Right renal pelvis (tissue), 4 donors: ENCODE data around the gene KCTD21. TPM values are rescaled to one million over a fixed set of nuclear protein-coding genes. Genes with fewer than 3 reads are reported as not detected.
"Not testable (repeated sequence)": the region's sequence is repeated elsewhere in the genome, so short reads cannot be mapped to it uniquely, and the experiment has no call there.

Source experiments
- DNase-seq, 4 donors: peaks; one replicate each; pipeline ENCODE4 v3.0.0-alpha.2; 2013; ENCODE audit warnings: low read depth in 4 of 4, low spot score in 3 of 4, missing footprints in 1 of 4
- polyA plus RNA-seq, 4 donors: library from polyadenylated mRNA; unstranded; fragments of 120-200 nt; gene quantifications; one replicate each; pipeline ENCODE4 v1.2.1, GENCODE V29; 2013; ENCODE audit not compliant: insufficient read length in 4 of 4

Gene KCTD21
- polyA plus RNA-seq, 4 donors = 7.7 to 10.3 (median 9.5) TPM

DNA sequence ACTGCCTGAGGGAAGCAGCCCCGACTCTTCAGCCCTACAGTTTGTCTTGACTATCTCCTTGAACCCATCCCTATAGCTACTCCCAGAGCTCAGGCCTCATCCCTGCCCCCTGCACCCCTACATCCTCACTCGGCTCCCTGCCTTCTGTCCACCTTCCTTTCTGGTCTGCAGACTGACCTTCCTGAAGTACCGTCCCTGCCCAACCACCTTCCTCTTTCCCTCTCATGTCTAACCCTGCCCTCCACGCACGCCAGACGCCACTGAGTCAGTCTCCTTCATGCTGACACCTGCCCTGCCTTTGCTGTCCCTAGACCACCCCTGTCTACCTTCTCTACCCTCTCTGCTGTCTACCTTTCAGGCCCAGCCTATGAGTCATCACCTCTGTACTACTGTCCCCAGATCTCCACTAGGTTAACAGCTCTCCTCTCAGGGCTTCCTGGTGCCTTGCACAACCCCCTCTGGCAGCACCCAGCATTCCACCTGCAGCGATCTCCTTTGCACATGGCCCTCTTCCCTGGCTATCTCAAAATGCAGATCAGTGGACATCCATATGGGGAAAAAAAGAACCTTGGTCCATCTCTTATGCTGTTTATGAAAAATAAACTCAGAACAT, 8.9 kb downstream of the KCTD21 start:
- DNase-seq = no peak

DNA sequence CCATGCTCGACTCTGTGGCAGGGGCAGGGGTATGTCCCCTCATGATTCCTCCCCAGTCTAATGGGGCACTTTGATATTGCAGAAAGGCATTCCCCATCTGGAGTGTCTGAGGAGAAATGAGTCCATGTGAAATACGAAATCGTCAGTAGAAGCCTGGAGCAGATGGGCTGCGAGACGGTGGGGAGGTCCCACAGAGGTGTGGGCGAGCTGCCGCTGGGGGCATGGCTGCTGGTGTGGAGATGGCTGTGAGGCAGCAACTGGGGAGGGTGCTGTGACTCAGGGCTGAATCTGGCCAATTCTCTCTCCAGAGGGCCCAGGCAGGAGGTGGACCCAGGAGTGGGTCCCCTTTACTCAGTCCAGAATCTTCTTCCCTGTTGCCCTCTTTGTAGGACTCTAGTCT, 11.2 kb downstream of the KCTD21 start:
- DNase-seq = no peak

DNA sequence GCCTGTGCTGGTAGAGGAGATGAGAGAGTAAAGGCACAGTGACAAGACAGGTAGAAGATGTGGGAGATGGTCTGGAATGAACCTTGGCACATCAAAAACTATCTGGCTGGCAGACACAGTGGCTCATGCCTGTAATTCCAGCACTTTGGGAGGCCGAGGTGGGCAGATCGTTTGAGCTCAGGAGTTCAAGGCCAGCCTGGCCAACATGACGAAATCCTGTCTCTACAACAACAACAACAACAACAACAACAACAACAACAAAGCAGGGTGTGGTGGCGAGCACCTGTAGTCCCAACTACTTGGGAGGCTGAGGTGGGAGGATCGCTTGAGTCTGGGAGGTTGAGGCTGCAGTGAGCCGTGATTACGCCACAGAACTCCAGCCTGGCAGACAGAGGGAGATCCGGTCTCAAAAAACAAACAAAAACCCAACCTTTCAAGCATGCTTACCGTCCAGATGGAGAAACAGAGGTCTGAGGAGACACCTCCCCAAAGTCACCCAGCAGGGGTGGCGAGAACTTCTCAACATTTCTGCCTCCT, 11.8 kb downstream of the KCTD21 start:
- DNase-seq = no peak

DNA sequence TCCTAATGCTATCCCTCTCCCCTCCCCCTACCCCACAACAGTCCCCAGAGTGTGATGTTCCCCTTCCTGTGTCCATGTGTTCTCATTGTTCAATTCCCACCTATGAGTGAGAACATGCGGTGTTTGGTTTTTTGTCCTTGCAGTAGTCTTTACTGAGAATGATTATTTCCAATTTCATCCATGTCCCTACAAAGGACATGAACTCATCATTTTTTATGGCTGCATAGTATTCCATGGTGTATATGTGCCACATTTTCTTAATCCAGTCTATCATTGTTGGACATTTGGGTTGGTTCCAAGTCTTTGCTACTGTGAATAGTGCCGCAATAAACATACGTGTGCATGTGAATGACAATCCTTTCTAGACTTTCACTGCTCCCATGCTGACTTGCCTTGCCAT, 12.6 kb downstream of the KCTD21 start:
- not testable (repeated sequence) for DNase-seq

DNA sequence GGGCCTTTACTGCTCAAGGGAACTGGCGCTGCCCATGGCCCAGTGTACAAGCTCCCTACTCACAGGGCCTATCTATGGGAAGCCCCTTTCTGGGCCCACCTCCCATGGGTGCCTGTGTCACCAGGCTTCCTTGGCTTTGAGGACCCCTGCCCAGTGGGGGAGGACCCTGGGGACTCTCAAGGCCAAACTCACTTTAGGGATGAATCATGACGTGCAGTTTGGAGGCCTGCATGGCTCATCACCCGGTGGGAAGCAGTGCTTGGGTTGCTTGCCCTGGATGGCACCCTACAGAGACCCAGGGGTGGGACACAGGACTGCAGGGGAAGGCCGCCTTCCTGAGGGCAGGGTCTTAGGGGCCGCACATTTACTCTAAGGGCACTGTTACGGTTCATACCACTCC, 16.5 kb downstream of the KCTD21 start:
- no peak for DNase-seq

DNA sequence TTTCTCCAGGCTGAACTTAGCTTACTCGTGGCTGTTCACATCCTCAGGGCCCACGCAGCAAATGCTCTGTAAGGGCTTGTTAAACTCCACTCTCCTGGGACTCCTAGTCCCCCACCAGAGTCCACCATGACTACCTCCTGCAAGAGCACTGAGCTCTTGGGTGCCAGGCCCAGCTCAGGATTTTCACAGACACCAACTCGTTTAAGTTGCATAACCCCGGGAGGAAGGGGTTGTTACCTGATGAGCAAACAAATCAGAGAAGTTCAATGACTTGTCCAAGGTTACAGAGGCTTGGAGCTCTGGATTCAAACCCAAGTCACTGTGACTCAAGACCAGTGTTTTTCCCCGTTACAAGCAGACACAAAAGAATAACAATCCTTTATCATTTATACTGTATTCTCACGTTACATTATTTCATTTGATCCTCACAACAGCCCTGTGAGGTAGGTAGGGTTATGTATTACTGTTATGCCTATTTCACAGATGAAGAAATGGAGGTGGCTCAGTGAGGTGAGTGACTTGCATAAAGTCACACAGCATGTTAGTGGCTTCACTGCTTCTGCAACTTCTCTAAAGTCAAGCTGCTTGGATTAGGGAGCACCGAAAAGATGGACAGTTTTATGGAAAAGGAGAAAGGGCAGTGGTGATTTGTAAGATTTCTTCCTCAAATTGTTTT, 17.4 kb downstream of the KCTD21 start:
- no peak for DNase-seq

DNA sequence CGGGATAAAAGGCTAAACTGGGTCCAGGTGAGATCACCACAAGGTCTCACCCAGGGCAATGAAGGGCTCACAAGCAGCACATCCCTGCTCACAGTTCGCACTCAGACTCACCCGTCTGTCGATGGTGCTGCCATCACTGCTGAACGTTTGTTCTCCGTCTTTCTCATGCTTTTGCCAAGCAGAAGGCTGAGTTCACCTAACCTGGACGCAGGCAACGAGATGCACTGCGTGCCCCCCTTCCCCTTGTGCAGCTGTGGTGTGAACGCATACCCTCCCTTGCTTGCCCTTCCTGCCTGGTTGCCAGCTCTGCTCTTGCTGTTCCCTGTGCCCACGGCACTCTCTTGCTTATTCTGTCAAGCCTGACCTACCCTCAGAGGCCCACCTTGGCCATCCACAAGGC, 18.0 kb downstream of the KCTD21 start:
- DNase-seq = no peak

DNA sequence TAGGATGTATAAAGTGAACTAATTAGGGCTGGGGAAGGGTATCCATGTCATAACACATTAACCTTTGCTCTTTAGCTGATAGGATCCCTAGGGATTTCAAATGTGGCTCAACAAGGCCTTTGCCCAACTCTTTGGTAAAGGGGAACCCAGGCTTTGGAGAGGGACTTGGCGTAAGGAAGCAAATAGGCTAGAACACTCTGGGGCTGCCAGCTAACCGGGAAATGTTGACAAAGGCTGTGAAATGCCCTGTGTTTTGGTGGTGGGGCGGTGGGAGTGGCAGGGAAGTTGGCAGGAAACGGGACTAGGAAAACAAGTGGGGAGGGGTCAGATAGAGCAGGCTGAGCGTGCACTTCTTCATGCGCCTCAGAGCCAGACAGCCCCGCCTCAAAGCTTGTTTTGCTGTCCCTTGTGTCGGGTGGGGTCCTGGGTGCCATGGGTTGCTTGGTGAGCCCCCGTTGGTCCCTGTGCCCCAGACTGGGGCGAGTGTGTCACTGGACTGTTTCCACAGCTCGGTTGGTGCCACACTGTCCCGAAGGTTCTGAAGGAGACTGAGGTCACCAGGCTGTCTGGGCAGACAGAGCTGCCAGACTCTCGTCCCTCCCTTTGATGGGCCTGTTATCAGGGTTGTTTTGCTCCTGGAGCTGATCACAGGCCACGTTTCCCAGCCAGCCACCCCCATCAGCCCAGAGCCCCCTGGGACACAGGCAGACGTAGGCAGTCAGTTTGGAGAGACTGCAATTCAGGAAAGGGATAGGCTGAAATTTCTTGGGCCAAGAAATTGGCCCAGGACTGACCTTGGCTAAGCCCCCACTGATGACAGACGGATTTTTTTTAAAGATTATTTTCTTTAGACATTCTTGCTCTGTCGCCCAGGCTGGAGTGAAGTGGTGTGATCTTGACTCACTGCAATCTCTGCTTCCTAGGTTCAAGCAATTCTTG, 19.6 kb downstream of the KCTD21 start:
- DNase-seq = no peak

DNA sequence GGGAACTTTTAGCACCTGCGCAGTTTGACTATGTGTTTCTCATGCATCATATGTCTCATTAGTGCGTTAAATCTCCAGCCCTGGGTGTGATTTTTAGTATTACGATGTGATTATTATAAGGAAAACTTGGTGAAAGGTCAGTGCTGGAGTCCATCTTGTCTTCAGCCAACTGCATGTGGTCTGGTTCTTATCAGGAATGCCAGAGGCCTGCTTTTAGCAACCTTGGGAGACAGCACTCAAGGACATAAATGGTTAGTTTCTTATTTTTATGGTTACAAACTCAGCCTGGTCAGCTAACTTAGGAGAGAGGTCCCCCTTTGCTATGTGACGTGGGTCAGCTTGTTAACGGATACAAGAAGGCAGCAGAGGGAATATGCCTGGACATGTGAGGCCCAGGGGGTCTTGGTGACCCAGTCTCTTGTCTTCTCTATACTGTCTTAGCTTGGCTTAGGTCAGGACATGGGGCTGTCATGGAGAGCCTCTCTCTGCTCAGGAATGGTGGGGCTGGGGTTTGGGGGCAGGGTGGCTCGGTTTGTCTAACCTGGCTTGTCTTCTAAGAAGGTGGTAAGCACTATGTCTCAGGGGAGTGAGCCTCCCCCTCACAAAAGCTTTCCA, 21.5 kb downstream of the KCTD21 start:
- no peak for DNase-seq

DNA sequence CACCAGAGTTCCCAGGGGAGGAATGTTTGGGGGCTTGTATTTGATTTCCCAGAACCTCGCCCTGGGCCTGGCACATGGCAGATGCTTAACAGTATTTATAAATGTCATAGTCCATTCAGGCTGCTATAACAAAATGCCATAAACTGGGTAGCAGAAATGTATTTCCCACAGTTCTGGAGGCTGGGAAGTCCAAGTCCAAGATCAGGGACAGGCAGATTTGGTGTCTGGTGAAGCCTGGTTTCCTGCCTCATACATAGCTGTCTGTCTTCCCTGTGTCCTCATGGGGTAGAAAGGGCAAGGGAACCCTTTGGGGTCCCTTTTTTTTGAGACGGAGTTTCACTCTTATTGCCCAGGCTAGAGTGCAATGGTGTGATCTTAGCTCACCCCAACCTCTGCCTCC, 24.0 kb downstream of the KCTD21 start:
- no peak for DNase-seq

DNA sequence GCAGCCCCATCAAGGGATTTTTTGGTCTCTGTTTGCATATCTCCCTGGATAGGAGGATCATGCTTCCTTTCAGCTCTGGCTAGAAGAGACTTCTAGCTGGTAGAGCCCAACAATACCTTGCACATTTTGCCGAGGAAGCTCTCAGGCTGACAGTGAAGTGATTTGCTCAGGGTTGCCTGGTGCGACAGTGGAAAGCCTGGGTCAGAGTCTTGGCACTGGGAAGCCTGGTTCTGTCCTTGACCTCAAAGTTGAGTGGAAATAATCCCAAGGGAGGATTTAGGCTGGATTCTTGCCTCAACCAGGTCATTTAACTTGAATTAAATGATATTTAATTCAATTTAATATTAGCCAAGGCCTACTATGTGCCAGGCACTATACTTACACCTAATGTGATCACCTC, 24.6 kb downstream of the KCTD21 start:
- DNase-seq = no peak

DNA sequence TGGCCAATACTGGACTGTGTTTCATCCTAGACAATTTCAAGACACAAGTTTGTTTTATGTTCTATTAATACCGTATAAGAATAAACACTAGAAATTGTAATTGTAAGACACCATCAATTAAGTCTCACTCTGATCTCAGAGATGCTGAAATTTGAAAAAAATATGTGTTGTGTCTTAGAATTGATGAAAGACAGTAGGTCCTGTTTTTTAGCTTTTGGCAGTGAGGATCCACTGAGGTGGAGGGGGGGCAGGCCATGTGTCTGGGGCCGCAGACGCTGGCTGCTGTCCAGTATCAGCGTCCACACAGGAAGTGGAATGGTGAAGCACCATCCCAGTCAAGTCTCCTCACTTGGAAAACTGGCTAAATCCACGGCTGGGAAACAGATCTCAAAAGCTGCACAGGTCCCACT, 26.5 kb downstream of the KCTD21 start:
- DNase-seq = no peak

DNA sequence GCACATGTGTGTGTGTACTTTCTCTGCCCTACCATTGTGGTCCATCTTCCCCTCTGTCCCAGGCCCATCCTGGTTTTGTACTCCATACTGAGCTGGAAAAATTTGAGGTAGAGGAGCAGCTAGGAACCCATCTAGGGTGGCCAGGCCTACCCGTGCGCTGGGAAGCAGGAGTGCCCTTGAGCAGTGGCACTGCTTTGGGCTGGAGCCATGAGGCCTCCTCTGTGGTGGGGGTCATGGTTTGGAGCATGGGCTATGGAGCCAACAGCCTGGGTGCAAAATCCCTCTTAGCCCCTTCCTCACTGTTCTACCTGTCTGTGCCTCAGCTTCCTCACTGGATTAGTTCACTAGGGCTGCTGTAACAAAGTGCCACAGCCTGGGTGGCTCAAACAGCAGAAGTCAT, 27.1 kb downstream of the KCTD21 start:
- DNase-seq = no peak

DNA sequence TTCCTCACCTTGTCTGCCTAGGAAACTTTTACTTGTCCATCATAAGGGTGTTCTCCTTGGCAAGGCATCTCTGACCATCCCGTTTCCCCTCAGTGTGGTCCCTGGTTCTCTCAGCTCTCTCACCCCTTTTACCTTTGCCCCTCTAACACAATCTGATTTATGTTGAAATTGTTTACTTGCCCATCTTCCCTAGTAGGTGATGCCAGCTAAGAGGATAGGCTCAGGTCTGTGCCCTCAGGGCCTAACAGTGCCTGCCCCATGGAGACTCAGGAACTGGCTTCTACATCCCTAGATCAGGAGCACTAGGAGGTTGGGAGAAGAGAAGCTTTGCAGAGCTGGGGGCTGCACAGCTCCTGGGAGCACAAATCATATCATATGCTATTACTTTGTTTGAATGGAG, 27.9 kb downstream of the KCTD21 start:
- DNase-seq = no peak

DNA sequence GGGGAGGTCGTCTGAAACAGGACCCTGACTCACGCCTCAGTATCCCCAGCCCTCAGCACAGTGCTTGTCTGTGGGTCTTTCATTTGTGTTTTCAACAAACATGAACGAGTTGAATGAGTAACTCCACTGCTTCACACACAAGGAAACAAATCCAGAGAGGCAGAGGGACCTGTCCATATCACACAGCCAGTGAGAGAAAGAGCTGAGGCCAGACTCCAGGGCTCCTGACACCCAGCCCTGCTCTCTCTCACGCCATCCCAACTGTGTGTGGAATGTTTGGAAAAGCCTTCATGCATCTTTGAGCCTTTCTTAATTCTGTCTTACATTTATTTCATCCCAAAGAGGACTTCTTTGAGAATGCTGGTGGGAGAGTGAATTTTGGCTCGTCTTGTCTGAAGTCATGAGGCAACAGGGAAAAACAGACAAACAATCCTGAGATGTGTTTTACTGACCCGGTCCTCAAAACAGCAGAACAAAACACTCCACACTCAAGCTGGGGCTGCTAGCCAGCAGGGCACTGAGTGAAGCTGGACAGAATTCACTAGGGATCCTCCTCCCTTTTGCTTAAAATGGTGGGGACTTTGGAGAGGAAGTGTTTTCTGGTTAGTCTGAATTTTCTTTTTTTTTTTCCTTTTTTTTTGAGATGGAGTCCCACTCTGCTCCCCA, 29.3 kb downstream of the KCTD21 start:
- DNase-seq = no peak

DNA sequence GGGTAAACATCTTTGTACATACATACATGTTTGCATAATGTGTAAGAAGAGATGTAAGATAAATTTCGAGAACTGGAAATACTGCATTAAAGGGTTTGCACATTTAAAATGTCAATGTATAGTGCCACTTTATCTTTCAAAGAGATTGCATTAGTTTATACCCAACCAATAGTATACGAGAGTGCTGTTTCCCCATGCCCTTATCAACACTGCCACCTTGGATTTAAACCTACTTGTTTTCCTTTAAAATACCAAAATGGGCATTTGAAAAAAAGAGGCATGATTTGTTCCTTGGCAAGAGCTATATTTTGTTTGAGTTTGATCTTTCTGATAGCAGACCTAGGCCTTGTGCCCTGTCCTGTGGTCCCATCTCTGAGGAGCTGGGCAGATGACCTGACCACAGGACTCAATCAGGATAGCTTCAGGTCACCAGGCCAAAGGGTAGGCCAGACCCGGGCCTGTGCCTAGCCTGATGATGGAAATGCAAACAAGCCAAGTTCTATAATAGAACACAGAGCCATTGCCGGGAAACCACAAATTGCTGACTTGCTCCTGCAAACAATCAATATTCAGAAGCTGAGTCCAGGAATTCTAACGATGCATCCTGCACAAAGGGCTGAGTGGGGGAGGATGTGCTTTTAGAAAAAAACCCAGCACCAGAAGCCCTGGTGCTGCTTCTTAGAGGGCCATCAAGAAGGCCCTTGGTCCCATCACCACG, 32.1 kb downstream of the KCTD21 start:
- no peak for DNase-seq

DNA sequence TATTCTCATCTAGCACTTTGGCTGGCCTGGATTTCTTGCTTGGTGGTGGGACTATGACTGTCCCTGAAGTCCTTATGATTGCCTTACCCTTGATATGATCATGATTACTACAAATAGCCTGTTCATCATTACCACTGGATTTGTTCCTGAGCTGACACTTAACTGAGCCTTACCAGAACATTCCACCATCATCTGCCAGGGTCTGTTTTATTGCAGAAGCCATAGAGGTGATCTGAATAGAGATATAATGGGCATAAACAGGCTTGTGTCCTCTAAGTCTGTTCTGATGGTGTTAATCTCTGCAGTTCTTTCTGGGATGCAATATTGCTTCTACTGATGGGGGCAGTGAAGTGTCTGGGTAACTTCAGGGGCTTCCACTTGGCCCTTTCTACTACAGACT, 36.6 kb downstream of the KCTD21 start:
- DNase-seq = no peak

DNA sequence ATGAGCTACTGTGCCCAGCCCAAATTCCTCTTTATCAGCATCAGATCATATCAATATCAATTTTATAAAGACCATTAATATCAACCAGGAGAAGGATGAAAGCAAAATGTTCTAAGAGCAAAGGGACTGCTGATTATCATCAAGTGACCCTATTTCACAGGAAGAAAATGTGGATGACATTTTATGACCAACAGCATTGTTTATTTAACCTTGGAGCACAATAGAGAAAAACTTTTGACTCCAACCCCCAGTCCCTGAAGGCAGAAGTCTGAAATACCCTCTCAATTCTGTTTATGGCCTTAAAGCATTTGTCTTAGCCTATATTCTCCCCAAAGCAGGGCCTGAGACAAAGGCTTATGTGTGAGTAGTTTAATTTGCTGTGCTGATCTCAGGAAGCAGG, 37.7 kb downstream of the KCTD21 start:
- no peak for DNase-seq

DNA sequence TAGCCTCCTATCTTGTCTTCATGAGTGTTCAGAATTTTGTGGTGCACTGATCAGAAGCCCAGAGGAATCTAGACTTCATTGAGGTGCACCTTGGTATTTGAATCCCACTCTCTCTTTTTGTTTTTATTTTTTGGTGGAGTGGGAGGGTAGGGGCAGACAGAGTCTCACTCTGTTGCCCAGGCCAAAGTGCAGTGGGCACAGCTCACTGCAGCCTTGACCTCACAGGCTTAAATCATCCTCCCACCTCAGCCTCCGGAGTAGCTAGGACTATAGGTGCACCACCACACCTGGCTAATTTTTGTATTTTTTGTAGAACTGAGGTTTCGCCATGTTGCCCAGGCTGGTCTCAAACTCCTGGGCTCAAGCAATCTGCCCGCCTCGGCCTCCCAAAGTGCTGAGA, 38.1 kb downstream of the KCTD21 start:
- no peak for DNase-seq

DNA sequence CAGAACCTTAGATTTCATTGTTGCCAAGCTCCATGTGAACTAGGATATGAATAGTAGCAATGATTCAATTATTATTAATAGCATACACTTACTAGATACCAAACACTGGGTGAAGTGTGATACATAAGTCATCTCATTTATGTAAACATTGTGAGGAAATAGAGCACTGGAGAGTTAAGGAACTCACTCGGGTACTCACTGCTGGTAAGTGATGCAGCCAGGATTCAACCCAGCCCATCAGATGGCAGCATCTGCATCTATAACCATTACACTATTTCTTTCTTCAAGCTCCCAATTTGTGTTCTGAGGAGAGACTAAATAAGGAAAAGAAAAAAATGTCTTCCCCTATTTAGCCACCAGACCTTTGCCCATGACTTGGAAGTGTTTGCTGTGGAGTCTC, 38.8 kb downstream of the KCTD21 start:
- no peak for DNase-seq
